ENCODE results near the gene FBXO24.

DNA sequence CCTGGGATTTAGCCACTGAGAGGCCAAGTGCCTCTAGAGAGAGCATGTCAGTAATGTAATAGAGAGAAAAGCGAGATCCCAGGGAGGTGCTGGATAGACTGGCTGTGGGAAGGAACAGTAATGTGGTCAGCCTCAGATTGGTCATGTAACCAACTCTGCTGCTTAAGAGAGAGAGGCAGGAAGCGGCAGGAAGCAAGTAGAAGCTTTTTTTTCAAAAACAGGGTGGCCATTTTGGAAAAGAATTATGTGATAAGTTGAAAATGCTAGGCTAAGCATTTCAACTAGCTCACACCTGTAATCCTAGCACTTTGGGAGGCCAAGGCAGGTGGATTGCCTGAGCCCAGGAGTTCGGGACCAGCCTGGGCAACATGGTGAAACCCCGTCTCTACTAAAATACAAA lies 12.3 kb downstream of the FBXO24 start:
- TF ChIP-seq, protein P1, sequence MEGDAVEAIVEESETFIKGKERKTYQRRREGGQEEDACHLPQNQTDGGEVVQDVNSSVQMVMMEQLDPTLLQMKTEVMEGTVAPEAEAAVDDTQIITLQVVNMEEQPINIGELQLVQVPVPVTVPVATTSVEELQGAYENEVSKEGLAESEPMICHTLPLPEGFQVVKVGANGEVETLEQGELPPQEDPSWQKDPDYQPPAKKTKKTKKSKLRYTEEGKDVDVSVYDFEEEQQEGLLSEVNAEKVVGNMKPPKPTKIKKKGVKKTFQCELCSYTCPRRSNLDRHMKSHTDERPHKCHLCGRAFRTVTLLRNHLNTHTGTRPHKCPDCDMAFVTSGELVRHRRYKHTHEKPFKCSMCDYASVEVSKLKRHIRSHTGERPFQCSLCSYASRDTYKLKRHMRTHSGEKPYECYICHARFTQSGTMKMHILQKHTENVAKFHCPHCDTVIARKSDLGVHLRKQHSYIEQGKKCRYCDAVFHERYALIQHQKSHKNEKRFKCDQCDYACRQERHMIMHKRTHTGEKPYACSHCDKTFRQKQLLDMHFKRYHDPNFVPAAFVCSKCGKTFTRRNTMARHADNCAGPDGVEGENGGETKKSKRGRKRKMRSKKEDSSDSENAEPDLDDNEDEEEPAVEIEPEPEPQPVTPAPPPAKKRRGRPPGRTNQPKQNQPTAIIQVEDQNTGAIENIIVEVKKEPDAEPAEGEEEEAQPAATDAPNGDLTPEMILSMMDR (conservative IDR thresholded peaks at IDR 0.05; ENCODE audit: low read length): no peak
- TF ChIP-seq EZH2phosphoT487 (IDR thresholded peaks at IDR 0.05; ENCODE audit: borderline replicate concordance): no peak

All from Loucy (cell line).